Keratinocyte (primary cell): Measurements from ENCODE around the gene RNF39. TPM values are rescaled to one million over a fixed set of nuclear protein-coding genes. Genes with fewer than 3 reads are reported as not detected.

Experiments used
- DNase-seq: peaks from one replicate; pipeline ENCODE4 v3.0.0-alpha.2; 2011; ENCODE audit warnings: low read depth, missing footprints, low spot score
- FAIRE-seq: peaks from 2 replicates; lab custom pipeline; 2011; peaks lifted over from hg19 to GRCh38; lab: Jason Lieb, UNC
- H2AFZ ChIP-seq: 2 replicates; pipeline ENCODE4 v1.6.0; 2012; ENCODE audit warnings: low read length, control low read depth, inconsistent platforms; ENCODE audit not compliant: control insufficient read depth
- H3K27ac ChIP-seq: 2 replicates; pipeline ENCODE4 v1.5.1; 2011; ENCODE audit warnings: low read length; ENCODE audit not compliant: control insufficient read depth, insufficient read depth
- H3K27me3 ChIP-seq: 3 replicates; pipeline ENCODE4 v1.6.0; 2011; ENCODE audit warnings: low read length; ENCODE audit not compliant: control insufficient read depth, insufficient read depth; ENCODE audit errors: extremely low read depth
- H3K36me3 ChIP-seq, 2 experiments: 2 replicates in 1 of 2; 3 replicates in 1 of 2; pipeline ENCODE4 v1.5.1; 2011; ENCODE audit warnings: low read length in 2 of 2, mild to moderate bottlenecking in 1 of 2; ENCODE audit not compliant: control insufficient read depth in 2 of 2, insufficient read depth in 2 of 2; ENCODE audit errors: extremely low read depth in 1 of 2
- H3K4me1 ChIP-seq: 3 replicates; pipeline ENCODE4 v1.5.1; 2011; ENCODE audit warnings: low read length; ENCODE audit not compliant: control insufficient read depth, insufficient read depth; ENCODE audit errors: extremely low read depth
- H3K4me2 ChIP-seq: 3 replicates; pipeline ENCODE4 v1.6.0; 2011; ENCODE audit warnings: low read depth, low read length; ENCODE audit not compliant: control insufficient read depth, insufficient read depth; ENCODE audit errors: extremely low read depth
- H3K4me3 ChIP-seq, 3 experiments: fragments of 200-600 bp in 1 of 3; sonication (generic) in 1 of 3; 2 replicates in 2 of 3; 3 replicates in 1 of 3; pipeline ENCODE4 v1.5.1; 2011 to 2016; ENCODE audit warnings: low read length in 3 of 3, mild to moderate bottlenecking in 3 of 3, control low read depth in 2 of 3, inconsistent platforms in 1 of 3, low read depth in 1 of 3, mixed read lengths in 1 of 3, mixed run types in 1 of 3, moderate library complexity in 1 of 3; ENCODE audit not compliant: control insufficient read depth in 2 of 3, insufficient read depth in 2 of 3; ENCODE audit errors: extremely low read depth in 1 of 3
- H3K79me2 ChIP-seq: 2 replicates; pipeline ENCODE4 v1.6.0; 2012; ENCODE audit warnings: low read length; ENCODE audit not compliant: control insufficient read depth, insufficient read depth
- H3K9ac ChIP-seq: 3 replicates; pipeline ENCODE4 v1.6.0; 2011; ENCODE audit warnings: low read length; ENCODE audit not compliant: control insufficient read depth, insufficient read depth; ENCODE audit errors: extremely low read depth
- H3K9me1 ChIP-seq: 3 replicates; pipeline ENCODE4 v1.6.0; 2011; ENCODE audit warnings: low read length; ENCODE audit not compliant: control insufficient read depth, insufficient read depth; ENCODE audit errors: extremely low read depth
- H3K9me3 ChIP-seq: 2 replicates; pipeline ENCODE4 v1.5.1; 2012; ENCODE audit warnings: low read depth, low read length; ENCODE audit not compliant: control insufficient read depth
- H4K20me1 ChIP-seq: 3 replicates; pipeline ENCODE4 v1.6.0; 2011; ENCODE audit warnings: low read length; ENCODE audit not compliant: control insufficient read depth, insufficient read depth; ENCODE audit errors: extremely low read depth
- EZH2 ChIP-seq: IDR thresholded peaks from one replicate; pipeline ENCODE4 v1.6.1; 2012; ENCODE audit warnings: inconsistent platforms, mild to moderate bottlenecking, low read length, moderate library complexity
- dilution Hi-C: fragments of 300-500 bp; cut with MboI; formaldehyde crosslinking; loops from one replicate; pipeline ENCODE4 v1.7.0; 2020; ENCODE audit warnings: low sequenced_read_pairs; ENCODE audit not compliant: extremely low pct_ligation_motif_present
- polyA plus RNA-seq, 5 experiments: library from polyadenylated mRNA; depleted of rRNA in 3 of 5; stranded (reverse) in 3 of 5; stranded (forward) in 1 of 5; unstranded in 1 of 5; fragments of >200 nt; gene quantifications; 1 replicate in 1 of 5; 2 replicates in 3 of 5; 3 replicates in 1 of 5; pipeline versions ENCODE4 v1.2.1 to v1.2.3, GENCODE V29; 2011 to 2012; ENCODE audit warnings: missing spikeins in 2 of 5, low read depth in 1 of 5, low replicate concordance in 1 of 5
- TF ChIP-seq, protein P1 (sequence below), 3 experiments: IDR thresholded peaks in 1 of 3; conservative IDR thresholded peaks in 1 of 3; optimal IDR thresholded peaks in 1 of 3; 2 replicates in 2 of 3; 3 replicates in 1 of 3; pipeline versions ENCODE3 to v1.5.1; 2011; ENCODE audit warnings: low read length in 3 of 3, mild to moderate bottlenecking in 3 of 3, moderate library complexity in 2 of 3, control low read depth in 1 of 3, inconsistent platforms in 1 of 3; ENCODE audit not compliant: insufficient read depth in 2 of 3; ENCODE audit errors: extremely low read depth in 1 of 3

Gene RNF39
- polyA plus RNA-seq, 1 donor (not counting 4 experiments of a cell fraction or from before 2014, with no cell fraction given), result 4.4 TPM

DNA sequence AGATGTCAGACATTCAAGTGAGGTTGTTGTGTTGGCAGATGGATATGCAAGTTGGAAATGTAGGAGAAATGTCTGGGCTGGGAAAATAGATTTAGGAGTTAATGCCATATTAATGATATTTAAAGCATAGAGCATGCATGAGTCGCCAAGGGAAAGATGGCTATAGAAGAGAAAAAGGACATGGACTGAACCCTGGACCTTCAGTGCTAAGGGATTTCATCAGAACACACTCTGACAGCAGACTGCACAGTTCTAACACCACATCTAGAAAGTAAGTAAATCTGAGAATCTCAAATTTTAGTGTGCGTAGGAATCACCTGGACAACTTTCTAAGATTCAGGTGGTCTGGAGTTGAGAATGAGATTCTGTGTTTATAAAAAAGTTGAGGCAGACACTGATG, 31.8 kb downstream of the RNF39 start:
- no peak for DNase-seq
- no peaks in the 10 kb centered on the region for H4K20me1 ChIP-seq
- H2AFZ ChIP-seq, result no peak overlapping the region
- no peak overlapping the region for H3K4me3 ChIP-seq
- H3K36me3 ChIP-seq, result peaks cover 0 to 3% of the 10 kb centered on the region in 2 experiments
- no peak overlapping the region for H3K27ac ChIP-seq
- no peaks in the 10 kb centered on the region for H3K79me2 ChIP-seq
- no peak overlapping the region for H3K4me2 ChIP-seq
- TF ChIP-seq EZH2, result no peak
- TF ChIP-seq, protein P1, sequence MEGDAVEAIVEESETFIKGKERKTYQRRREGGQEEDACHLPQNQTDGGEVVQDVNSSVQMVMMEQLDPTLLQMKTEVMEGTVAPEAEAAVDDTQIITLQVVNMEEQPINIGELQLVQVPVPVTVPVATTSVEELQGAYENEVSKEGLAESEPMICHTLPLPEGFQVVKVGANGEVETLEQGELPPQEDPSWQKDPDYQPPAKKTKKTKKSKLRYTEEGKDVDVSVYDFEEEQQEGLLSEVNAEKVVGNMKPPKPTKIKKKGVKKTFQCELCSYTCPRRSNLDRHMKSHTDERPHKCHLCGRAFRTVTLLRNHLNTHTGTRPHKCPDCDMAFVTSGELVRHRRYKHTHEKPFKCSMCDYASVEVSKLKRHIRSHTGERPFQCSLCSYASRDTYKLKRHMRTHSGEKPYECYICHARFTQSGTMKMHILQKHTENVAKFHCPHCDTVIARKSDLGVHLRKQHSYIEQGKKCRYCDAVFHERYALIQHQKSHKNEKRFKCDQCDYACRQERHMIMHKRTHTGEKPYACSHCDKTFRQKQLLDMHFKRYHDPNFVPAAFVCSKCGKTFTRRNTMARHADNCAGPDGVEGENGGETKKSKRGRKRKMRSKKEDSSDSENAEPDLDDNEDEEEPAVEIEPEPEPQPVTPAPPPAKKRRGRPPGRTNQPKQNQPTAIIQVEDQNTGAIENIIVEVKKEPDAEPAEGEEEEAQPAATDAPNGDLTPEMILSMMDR (optimal IDR thresholded peaks at IDR 0.05 in 1 of 3, IDR thresholded peaks at IDR 0.05 in 1 of 3, conservative IDR thresholded peaks at IDR 0.05 in 1 of 3; ENCODE audit: extremely low read depth in 1 of 3, insufficient read depth in 2 of 3, low read length in 3 of 3), result no peak
- H3K9me1 ChIP-seq, result no peaks in the 10 kb centered on the region
- FAIRE-seq, result no peak
- H3K9me3 ChIP-seq, result no peaks in the 10 kb centered on the region
- H3K27me3 ChIP-seq, result no peaks in the 10 kb centered on the region
- dilution Hi-C loops, result no loop called here
- H3K4me1 ChIP-seq, result peaks cover 7% of the 10 kb centered on the region
- no peak overlapping the region for H3K9ac ChIP-seq

DNA sequence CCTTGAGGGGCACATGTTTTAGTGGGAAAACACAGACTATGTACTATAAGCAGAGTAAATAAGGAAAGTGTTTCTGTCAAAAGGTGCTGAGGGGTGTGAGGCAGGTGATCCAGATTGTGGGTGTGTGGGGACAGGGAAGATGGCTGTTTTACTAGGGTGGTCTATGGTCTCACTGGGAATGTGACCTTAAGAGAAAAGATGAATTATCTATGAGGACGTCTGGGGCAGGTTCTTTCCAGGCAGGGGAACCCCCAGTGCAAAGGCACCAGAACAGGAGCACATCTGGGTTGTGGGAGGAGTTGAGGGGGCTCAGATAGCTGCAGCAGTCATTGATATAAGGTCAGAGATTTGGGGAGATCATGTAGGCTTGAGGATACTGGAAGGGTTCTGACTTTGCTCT, 32.7 kb downstream of the RNF39 start:
- dilution Hi-C loops, result no loop called here
- no peaks in the 10 kb centered on the region for H3K27me3 ChIP-seq
- H3K27ac ChIP-seq, result no peak overlapping the region
- no peaks in the 10 kb centered on the region for H3K79me2 ChIP-seq
- no peaks in the 10 kb centered on the region for H3K9me3 ChIP-seq
- H3K9ac ChIP-seq, result no peak overlapping the region
- no peak for TF ChIP-seq EZH2
- TF ChIP-seq, protein P1 (optimal IDR thresholded peaks at IDR 0.05 in 1 of 3, IDR thresholded peaks at IDR 0.05 in 1 of 3, conservative IDR thresholded peaks at IDR 0.05 in 1 of 3; ENCODE audit: extremely low read depth in 1 of 3, insufficient read depth in 2 of 3, low read length in 3 of 3), result no peak
- DNase-seq (no peak), FAIRE-seq (no peak)
- no peak overlapping the region for H3K4me3 ChIP-seq
- peaks cover 7% of the 10 kb centered on the region for H3K4me1 ChIP-seq
- no peak overlapping the region for H3K4me2 ChIP-seq
- H2AFZ ChIP-seq, result no peak overlapping the region
- H3K9me1 ChIP-seq, result no peaks in the 10 kb centered on the region
- H4K20me1 ChIP-seq, result no peaks in the 10 kb centered on the region
- H3K36me3 ChIP-seq, result peaks cover 0 to 3% of the 10 kb centered on the region in 2 experiments
